Heart right ventricle (tissue), 16 donors: Measurements from ENCODE around the gene SUMO1. TPM values are rescaled to one million over a fixed set of nuclear protein-coding genes. Genes with fewer than 3 reads are reported as not detected.
A peak's percentile ranks its signal among the peaks of the same experiment; 100 is the strongest.

Experiments used
- ATAC-seq, 8 donors: fragments of 200-7000 bp; cut with Tn5 transposase; one replicate each; pipeline ENCODE4 v1.9.1; 2020; ENCODE audit warnings: mild to moderate bottlenecking in 8 of 8, moderate library complexity in 8 of 8, moderate number of reproducible peaks in 1 of 8
- DNase-seq, 2 donors: peaks; one replicate each; pipeline ENCODE4 v3.0.0-alpha.2; 2020
- H3K27ac ChIP-seq, 10 donors: fragments of 200-600 bp; sonication (generic) in 2 of 10; one replicate each; pipeline versions ENCODE4 v1.5.0 to v1.8.0; 2020 to 2022; ENCODE audit warnings: mild to moderate bottlenecking in 3 of 10
- H3K27me3 ChIP-seq, 7 donors: fragments of 200-600 bp; one replicate each; pipeline ENCODE4 v1.8.0; 2021 to 2022; ENCODE audit warnings: mild to moderate bottlenecking in 2 of 7
- H3K36me3 ChIP-seq, 9 donors: fragments of 200-600 bp; sonication (generic) in 1 of 9; one replicate each; pipeline versions ENCODE4 v1.5.0 to v1.8.0; 2020 to 2022; ENCODE audit warnings: mild to moderate bottlenecking in 2 of 9
- H3K4me1 ChIP-seq, 9 donors: fragments of 200-600 bp; sonication (generic) in 1 of 9; one replicate each; pipeline versions ENCODE4 v1.5.0 to v1.8.0; 2020 to 2022; ENCODE audit warnings: mild to moderate bottlenecking in 4 of 9
- H3K4me3 ChIP-seq, 10 donors: fragments of 200-600 bp; sonication (generic) in 2 of 10; one replicate each; pipeline versions ENCODE4 v1.5.0 to v1.8.0; 2020 to 2022; ENCODE audit warnings: mild to moderate bottlenecking in 7 of 10, moderate library complexity in 2 of 10
- H3K9me3 ChIP-seq, 11 donors: fragments of 200-600 bp in 10 of 11; sonication (generic) in 2 of 11; one replicate each; pipeline versions ENCODE4 v1.5.0 to v1.8.0; 2013 to 2022; ENCODE audit warnings: mild to moderate bottlenecking in 2 of 11, control low read depth in 1 of 11, moderate library complexity in 1 of 11
- WGBS, 2 donors: extraction: QIAGEN DNeasy Blood & Tissue Kit; methylation state at CpG; one replicate each; pipeline ENCODE4 v1.1.7; 2013; ENCODE audit warnings: inconsistent platforms in 1 of 2; 5-methylcytosine and 5-hydroxymethylcytosine counted together
- intact Hi-C, 10 donors: fragments of 100-400 bp; cut with DNase I; formaldehyde crosslinking; loops; one replicate each; pipeline versions ENCODE4 v1.11.1 to v1.14.2; 2022
- polyA plus RNA-seq, 2 donors: library from polyadenylated mRNA; stranded (reverse); fragments of 200-250 nt; gene quantifications; one replicate each; pipeline ENCODE4 v1.2.3, GENCODE V29; 2013
- total RNA-seq, 10 donors: library from RNA; stranded (reverse); fragmentation: NEBNext Ultra II Directional in 3 of 10; extraction: Animal tissue kit (Norgen Biotek cat#: 25700) in 3 of 10; gene quantifications; one replicate each; pipeline versions ENCODE4 v1.2.1 to v1.2.4, GENCODE V29; 2021 to 2023
- TF ChIP-seq, protein P1 (sequence below), 9 donors: fragments of 200-600 bp; sonication (generic) in 2 of 9; IDR thresholded peaks; one replicate each; pipeline versions ENCODE4 v1.5.0 to v1.8.0; 2021 to 2022; ENCODE audit warnings: antibody characterized with exemption in 9 of 9, mild to moderate bottlenecking in 5 of 9, moderate library complexity in 1 of 9
- donor health status: Arrhythmogenic right ventricular cardiomyopathy.
- donor health status: ischemic (EF 13 %, LVEDD 7.1; RV severe dilation, severe dysfunction).
- donor health status: healthy with polysubstance abuse.
- donor health status: DM: no; HTN: yes; CAD: no.
- donor health status: DM: no; HTN: no; CAD: no.
- donor health status: ischemic (EF 25% LVEDD 6.9; RV normal size, moderate dysfunction).
- donor health status: ischemic (EF 25% LVEDD 5.7; RV mildly dilated, moderate dysfunction).
- donor health status: healthy.
- donor health status: DM: yes; HTN: yes; CAD: no.
- donor health status: Ischemic cardiomyopathy.
- donor health status: ischemic (EF 35%, LVEDD 5.7; RV mildly dilated, moderate dysfunction).
- donor health status: nonischemic (EF 11% LVEDD 7.7; RV severe dilation, severe dysfunction).
- donor health status: DM: yes; HTN: yes; CAD: no.
- donor health status: PGD.
- donor health status: ischemic (EF 29% LVEDD 5.4; RV normal size, mild dysfunction).
- donor health status: nonischemic (EF 23%, LVEDD 6.1; RV moderate dilation, normal function).

SUMO1 gene
- total and polyA plus RNA-seq, 12 donors = 62.2 to 72.8 (median 67.7) TPM

- Histone ChIP-seq H3K27me3 (no peaks in the 10 kb centered on the region), H3K4me3 (no peak overlapping the region), H3K9me3 (no peaks in the 10 kb centered on the region), H3K4me1 (no peaks in the 10 kb centered on the region), H3K27ac (no peak overlapping the region), H3K36me3 (peaks cover 0 to 100% (median 20%) of the 10 kb centered on the region in 9 donors)
- intact Hi-C loops = no loop called here
- DNase-seq (no peak), ATAC-seq (no peak)
- TF ChIP-seq, protein P1, sequence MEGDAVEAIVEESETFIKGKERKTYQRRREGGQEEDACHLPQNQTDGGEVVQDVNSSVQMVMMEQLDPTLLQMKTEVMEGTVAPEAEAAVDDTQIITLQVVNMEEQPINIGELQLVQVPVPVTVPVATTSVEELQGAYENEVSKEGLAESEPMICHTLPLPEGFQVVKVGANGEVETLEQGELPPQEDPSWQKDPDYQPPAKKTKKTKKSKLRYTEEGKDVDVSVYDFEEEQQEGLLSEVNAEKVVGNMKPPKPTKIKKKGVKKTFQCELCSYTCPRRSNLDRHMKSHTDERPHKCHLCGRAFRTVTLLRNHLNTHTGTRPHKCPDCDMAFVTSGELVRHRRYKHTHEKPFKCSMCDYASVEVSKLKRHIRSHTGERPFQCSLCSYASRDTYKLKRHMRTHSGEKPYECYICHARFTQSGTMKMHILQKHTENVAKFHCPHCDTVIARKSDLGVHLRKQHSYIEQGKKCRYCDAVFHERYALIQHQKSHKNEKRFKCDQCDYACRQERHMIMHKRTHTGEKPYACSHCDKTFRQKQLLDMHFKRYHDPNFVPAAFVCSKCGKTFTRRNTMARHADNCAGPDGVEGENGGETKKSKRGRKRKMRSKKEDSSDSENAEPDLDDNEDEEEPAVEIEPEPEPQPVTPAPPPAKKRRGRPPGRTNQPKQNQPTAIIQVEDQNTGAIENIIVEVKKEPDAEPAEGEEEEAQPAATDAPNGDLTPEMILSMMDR (IDR thresholded peaks at IDR 0.05) = no peak
Observed at GRCh38 chr2:202208526-202208925, 29.9 kb downstream of the SUMO1 start.

DNA sequence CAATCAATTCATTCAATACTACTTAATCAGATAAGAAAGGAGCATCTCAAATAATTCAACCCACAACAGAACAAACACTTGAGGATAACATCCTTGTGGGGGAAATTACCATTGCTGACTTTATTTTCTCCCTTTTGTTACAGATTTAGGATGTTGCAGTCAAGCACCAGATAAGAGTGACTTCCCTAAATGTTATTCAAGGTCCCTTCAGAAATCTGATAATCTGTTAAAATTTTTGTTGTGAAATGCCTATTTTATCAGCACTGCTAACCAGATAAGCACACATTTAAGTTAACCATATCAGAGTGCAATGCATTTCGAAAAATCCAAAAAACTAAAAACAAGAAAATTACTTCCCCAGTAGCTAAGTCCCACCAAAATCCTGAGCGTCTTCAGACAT is 33.5 kb downstream of the SUMO1 start:
- 93 to 95% methylated on average over 2 of the region's 2 CpGs for WGBS, 2 donors
- TF ChIP-seq, protein P1 (IDR thresholded peaks at IDR 0.05) = no peak
- no peaks in the 10 kb centered on the region for H3K4me1 ChIP-seq
- DNase-seq (no peak), ATAC-seq (no peak)
- H3K9me3 ChIP-seq = no peaks in the 10 kb centered on the region
- H3K27me3 ChIP-seq = no peaks in the 10 kb centered on the region
- no peak overlapping the region for H3K27ac ChIP-seq
- peaks cover 0 to 72% (median 8%) of the 10 kb centered on the region in 9 donors for H3K36me3 ChIP-seq
- H3K4me3 ChIP-seq = no peak overlapping the region
- intact Hi-C loops = no loop called here

- no peaks in the 10 kb centered on the region for H3K9me3 ChIP-seq
- ATAC-seq (no peak), DNase-seq (no peak)
- no peaks in the 10 kb centered on the region for H3K4me1 ChIP-seq
- H3K27ac ChIP-seq = no peak overlapping the region
- H3K4me3 ChIP-seq = no peak overlapping the region
- H3K27me3 ChIP-seq = no peaks in the 10 kb centered on the region
- TF ChIP-seq, protein P1 (IDR thresholded peaks at IDR 0.05) = no peak
- intact Hi-C loops = no loop called here
- 95 to 96% methylated on average over 5 of the region's 5 CpGs for WGBS, 2 donors
- peaks cover 0 to 57% (median 4%) of the 10 kb centered on the region in 9 donors for H3K36me3 ChIP-seq
Observed at GRCh38 chr2:202203348-202203747, 35.0 kb downstream of the SUMO1 start.

- Histone ChIP-seq H3K9me3 (no peaks in the 10 kb centered on the region), H3K27me3 (no peaks in the 10 kb centered on the region), H3K4me3 (no peak overlapping the region), H3K36me3 (peaks cover 0 to 39% (median 0%) of the 10 kb centered on the region in 9 donors), H3K4me1 (no peaks in the 10 kb centered on the region), H3K27ac (no peak overlapping the region)
- 75 to 84% methylated on average over 21 of the region's 21 CpGs for WGBS, 2 donors
- intact Hi-C loops = no loop called here
- peak in 1 of 8 donors; percentile 55 for ATAC-seq
- no peak for DNase-seq
- TF ChIP-seq, protein P1 (IDR thresholded peaks at IDR 0.05) = no peak
Observed at GRCh38 chr2:202201220-202202160, 36.9 kb downstream of the SUMO1 start.
